ENCODE results near the gene PRELID1.
A peak's percentile ranks its signal among the peaks of the same experiment; 100 is the strongest.

Gene PRELID1

DNA sequence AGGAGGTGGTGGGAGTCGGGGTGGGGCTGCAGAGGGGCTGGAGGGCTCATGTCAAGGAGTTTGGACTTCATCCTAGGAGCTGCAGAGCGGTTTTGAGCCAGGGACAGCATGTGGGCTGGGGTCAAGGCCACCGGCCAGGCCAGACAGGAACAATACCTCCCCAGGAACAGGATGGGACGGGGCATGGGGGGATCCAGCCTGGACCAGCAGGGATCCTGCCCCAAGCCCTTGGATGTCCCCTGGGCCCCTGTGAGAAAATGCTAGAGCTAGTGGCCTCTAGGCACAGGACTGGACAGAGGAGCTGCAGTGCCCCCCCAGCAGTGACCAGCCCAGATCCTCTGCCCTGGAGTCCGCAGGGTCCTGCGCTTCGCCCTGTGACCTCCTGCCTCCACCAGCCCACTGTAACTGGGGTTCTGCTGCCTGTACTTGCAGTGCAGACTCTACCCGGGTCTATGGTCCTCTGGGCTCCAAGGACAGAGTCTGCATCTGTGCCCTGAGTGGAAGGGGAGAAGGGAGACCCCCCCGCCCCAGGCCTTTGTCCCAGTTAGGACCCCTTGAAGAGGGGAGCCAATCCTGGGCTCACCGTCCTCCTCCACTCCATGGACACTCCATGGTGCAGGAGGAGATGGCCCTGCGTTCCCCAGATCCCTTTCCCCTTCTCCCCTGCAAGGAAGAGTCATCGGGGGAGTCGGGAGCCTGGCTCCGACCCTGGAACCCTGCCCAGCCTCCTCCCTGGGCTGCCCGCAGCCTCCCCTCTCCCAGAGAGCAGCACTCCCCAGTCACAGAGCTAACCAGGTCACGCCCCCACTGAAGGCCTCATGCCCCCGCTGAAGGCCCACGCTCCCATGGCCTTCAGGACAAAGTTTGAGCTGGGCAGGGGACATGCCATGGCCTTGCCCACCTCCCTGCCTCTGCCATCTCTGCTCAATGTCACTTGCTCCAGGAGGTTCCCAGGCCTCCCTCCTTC, 11.1 kb downstream of the PRELID1 start:
- DNase-seq: no peak

DNA sequence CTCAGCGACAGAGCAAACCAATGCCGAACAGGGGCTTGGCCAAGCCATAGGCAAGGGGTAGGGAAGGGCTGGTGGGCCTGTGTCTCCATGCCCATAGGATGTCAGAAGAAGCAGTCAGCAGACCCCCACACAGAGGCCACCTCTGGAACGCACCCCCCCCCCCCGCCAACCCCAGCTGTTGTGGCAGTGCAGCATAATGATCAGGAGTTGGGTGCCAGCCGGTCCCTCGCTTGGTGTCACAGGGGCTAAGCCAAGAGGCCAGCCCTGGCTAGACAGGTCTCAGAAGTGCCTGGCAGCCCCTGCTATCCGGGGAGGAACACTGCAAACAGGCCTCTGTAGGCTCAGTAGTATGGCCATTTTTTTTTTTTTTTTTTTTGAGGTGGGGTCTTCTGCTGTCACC, 11.8 kb downstream of the PRELID1 start:
- no peak for DNase-seq

DNA sequence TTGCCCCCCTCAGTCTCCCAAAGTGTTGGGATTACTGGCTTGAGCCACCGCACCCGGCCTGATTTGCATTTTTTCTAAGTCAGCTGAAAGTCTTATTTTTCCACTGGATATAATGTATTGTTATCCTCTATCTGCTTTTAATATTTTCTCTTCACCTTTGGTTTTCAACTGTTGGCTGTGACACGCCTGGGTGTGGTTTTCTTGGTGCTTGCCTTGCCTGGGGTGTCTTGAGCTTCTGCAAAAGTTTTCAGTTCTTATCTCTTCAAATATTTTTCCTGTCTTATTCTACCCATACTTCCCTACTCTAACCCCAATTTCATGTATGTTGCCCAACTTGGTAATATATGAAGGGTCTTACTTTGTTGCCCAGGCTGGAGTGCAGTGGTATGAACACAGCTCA, 12.4 kb downstream of the PRELID1 start:
- no peak for DNase-seq

DNA sequence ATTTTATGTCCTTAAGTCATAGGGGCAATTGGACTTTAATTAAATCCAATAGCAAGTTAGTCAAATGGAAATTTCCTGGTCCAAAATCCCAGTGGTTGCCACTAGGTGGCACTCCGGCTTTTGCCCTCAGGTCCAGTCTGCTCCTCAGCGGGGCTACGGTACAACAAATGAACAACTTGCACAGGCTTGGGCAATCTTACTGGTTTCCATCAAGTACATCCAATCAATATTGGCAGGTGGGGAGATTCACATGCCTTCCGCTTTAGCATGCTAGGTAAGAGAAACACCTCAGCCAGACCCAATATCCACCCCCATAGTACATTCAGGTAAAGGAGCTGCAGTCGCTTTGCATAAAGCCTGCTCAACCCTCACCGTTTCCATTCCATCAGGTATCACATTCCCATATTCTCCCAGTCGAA, 14.4 kb downstream of the PRELID1 start:
- peak; percentile 32 for DNase-seq

DNA sequence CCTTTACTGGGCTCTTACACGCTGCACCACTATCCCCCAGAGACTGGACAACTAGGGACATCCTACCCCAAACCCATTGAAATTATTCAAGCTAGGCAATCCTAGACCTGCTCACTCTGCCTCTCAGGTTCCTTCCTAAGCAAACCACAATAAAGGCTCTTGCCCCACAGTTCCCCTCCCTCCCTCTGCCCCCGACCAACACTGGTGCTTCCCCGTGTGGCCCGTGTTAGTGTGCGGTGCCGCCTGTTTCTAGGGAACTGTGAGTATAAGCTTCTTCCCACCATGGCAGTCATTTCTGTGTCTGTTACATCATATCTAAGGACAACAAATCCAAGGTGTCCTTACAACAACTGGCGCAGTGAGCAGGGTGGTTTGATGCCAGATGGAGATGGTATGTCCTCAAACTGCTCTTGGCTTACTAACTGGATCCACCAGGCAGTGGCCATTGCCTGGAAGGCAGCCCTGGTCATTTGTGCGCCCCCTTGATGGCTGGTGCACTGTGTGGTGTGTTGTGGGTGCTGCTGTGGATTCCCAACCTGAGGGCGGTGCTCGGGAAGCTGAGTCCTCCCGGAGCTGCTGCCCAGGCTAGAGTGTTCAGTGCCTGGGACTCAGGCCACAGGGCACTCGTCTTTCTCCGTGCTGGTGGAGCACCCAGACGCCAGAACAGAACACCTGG, 16.5 kb downstream of the PRELID1 start:
- no peak for DNase-seq

DNA sequence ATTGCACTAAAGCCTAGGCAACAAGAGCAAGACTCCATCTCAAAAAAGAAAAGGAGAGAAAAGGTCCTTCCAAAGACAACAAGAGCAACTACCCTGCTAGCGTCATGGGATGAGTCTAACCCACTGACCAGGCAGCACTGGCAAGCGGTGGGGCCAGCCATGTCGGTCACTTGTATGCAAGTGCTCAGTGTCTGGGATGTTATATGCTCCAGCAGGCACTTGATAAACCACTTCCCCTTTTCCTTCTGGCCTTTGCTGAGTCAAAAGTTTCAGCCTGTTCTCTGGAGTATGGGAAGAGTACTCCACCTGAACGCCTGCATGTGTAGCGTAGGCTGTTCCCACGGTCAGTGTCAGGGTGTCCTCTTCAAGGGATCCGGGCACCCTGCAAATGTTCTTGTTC, 17.3 kb downstream of the PRELID1 start:
- DNase-seq: no peak

DNA sequence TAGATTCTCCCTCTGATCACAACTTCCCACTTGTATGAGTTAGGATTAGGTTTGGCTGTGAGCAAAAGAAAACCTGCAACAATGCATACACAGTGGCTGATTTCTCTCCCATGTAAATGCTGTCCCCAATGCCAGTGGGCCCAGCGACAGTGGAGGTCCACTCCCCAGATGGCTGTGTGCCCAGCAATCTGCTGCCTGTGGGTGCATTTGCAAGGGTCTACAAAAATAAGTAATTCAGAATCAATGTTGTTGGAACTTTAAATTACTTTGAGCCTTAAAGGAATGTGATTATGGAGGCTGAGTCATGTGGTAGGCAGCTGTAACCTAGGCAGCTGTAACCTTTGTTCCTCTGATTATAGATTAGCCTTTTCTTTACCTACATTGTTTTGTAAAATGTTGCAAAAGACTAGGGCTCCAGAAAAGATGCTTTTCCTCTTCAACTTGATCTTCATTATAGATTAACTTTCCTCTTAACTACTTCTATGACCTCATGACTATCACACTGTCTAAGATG, 22.3 kb downstream of the PRELID1 start:
- DNase-seq: no peak

DNA sequence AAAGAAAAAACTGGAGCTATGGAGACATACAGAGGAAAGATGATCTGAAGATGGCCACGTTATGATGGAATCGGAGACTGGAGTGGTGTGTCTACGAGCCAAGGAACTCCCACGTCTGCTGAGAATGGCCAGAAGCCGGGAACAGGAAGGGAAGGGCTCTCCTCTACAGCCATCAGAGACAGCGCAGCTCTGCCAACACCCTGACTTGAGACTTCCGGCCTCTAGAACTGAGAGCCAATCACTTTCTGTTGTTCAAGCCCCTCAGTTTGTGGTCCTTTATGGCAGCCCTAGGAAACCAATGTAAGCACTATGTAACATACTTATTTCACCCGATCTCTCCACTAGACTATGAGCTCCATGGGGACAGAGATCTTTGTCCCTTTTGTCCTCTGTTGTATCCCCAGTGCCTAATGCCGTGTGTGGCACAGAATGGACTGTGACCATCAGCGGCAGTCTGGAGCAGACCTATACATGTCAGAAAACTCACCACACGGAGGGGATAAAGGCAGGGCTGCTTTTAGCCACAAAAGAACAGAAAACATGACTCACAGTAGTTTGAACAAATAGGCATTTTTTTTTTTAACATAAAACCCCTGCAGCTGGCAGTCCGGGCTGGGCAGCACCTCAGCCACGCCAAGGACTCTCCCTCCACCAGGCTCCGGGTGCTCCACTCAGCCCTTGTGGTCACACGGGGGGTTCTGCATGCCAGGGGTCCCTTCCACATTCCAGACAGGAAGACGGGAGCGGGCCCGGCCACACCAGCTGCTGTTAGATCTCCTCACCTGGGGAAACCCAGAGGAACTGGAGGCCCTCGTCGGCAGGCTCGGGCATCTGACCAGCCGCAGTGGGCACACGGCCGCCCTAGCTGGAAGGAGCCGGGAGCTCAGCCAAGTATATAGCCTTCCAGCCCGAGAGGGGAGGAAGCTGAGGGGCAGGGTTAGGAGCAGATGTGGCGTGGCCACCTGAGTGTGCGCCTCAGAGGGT, 24.2 kb downstream of the PRELID1 start:
- DNase-seq: no peak

DNA sequence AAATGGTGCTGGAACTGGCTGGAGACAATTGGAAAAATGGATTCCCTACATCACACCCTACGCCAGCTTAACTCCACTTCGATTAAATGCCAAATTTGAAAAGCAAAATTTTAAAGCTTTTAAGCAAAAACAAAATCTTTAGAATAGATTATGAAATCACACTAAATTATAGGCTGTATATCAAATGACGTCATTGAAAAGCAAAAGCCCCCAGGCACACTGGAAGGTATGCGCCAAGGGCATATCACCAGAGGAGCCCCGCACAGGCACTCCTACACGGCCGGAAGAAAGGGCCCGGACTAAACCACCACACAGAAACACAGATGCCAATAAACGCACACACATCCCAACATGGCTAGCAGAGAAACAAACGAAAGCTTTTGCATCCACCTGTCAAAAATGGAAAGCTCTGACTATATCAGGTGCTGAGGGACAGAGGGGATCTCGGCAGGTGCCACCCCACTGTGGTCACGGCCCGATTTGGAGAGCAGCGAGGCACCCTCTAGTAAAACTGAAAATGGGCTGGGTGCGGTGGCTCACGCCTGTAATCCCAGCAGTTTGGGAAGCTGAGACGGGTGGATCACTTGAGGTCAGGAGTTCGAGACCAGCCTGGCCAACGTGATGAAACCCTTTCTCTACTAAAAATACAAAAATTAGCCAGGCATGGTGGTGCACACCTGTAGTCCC, 25.1 kb downstream of the PRELID1 start:
- DNase-seq: no peak

DNA sequence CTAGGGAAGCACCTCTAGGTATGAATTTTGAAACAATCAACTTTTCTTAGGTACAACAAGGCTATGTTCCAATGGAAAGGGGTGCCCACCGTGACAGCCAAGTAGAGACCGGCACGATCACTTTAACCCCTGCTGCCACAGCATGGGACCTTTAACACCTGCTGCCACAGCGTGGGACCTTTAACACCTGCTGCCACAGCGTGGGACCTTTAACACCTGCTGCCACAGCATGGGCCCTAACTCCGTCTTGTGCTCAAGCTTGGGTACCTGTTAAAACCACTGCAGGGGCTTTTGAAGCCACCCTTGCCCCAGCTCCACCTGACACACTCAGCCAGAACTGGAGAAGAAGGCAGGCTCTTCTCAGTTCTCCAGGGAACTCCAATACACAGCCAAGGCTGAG, 26.3 kb downstream of the PRELID1 start:
- DNase-seq: no peak

DNA sequence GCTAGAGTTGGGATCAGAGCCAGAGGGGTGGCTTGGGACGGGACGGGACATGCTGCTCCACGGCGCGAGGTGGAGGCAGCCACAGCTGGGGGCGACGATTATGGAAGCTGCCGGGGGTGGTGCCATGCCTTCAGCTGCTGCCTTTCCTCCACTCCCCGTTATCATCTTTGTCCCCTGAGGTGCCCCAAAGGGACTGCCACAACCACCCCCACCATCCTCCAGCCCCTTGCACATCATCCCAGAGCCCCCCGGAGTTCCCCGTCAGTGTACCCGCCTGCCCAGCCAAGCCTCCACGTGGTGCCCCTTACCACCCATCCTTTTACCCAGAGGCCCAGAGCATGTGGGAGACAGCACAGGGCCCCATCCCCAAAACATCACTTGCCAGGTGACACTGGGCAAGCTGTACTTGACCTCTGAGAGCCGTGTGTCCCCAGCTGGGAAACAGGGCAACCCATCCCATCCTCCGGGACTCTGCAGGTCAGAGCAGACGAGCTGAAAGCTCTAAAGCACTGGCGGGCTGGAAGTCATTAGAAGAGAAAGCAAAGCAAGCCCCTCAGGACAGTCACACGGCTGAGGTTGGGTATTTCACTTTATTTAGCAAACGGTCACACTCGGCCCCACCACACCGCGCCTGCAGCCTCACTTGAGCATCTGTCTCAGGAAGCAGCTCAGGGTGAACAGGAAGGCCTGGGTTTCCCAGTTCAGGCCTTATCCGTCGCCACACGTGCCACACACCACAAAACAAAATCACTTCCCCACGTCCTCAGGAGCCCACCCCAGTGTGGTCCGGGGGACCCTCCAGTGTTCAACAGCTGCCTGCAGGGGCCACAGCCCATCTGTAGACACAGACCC, 27.6 kb downstream of the PRELID1 start:
- DNase-seq: no peak

DNA sequence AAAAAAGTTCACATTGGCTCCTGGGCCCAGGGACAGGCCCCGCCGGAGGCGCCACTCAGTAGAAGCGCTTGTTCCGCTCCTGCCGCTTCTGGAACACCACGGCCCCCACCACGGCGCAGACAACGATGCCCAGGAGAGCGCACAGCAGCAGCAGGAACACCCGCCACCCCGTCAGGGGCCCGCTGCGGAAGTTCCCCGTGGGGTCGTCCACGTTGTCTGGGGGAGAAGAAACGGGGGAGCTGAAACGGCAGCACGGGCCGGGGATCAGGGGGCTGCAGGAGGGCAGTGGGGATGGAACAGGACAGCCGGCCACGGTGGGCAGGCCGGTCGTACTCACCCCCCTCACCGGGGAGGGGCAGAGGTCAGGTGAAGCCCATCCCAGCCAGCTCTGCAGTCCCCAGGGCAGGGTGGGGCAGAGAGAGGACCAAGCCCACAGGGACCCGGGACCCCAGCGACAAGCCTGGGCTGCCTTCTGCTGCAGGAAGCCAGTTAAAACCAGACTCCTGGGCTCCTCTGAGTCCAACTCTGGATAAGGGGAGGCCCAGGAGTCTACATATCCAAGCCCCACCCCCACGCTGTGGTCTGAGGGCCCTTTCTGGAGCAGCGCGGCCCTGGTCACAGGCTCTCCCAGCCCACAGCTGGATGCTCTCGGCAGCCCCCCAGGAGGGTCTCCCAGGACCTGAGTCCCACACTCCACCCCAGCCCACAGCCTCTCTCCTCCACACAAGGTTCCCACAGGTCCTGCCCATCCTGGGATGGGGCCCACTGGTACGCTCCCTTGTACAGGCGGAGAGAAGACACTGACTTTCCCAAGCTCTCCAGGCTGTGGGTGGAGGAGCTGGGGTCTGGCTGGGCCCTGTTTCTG, 28.7 kb downstream of the PRELID1 start:
- no peak for DNase-seq

DNA sequence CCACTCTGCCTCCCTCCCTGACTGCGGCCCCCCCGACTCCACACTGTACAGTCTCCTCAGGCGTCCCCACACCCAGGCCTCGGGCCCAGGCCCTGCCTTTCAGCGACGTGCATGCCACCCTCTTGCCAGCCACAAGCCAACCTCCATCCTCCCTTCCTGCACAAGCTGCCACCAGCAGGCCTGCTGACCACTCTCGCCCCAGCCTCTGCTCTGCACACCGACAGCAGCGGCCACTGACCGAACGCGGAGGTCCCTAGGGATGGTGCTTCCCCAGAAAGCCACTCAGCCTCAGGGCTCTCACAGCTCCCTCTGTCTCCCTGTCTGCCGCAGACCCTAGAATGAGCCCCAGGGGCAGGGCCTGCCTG, 29.3 kb downstream of the PRELID1 start:
- DNase-seq: no peak

DNA sequence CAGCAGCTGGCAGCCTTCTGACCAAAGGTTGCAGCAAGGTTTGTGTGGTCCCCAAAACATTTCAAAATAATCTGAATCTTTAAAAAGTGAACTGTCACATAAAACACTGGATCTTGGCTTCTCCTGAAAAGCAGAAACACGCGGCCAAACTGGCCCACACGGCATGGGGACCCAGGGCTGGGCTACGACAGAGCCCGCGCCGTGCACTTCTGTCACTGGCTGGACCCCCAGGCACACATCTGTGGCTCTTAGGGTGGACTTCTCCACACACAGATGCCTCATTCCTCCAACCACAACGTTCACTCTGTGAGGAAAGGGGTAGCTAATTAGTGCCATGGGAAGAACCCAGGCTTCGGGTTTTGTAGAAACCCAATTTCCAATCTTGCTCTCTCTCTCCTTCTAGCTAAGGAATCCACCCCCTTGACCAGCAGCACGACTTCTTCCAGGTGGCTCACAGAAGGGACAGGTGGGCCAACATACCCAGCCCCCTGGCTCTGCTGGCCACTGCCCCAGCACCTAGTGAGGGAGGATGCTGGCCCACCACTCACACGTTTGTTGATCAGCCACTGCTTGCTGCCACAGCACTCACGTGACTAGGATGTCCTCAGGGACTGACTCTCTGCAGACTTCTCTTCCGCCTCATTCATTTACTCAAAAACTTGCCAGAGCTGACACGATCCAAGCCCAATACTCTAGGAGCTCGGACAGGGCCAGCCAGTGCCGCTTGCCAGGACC, 30.0 kb downstream of the PRELID1 start:
- DNase-seq: no peak

DNA sequence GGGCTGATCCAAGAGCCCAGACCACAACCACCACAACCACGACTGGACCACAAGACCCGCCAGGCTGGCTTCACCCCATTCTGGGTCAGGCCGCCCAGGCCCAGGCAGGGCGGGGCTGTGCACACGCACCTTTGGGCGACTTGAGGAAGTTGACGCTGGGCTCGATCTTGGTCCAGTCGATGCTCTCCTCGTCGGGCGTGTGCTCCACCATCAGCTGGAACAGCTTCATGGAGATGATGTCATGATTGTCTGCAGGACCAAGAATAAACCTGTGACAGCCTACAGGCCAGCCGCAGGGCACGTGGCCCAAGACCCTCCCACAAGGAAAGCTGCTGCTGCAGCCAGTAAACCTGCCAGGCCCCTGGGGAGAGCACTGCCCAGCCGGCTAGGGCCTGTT, 30.6 kb downstream of the PRELID1 start:
- DNase-seq: no peak

DNA sequence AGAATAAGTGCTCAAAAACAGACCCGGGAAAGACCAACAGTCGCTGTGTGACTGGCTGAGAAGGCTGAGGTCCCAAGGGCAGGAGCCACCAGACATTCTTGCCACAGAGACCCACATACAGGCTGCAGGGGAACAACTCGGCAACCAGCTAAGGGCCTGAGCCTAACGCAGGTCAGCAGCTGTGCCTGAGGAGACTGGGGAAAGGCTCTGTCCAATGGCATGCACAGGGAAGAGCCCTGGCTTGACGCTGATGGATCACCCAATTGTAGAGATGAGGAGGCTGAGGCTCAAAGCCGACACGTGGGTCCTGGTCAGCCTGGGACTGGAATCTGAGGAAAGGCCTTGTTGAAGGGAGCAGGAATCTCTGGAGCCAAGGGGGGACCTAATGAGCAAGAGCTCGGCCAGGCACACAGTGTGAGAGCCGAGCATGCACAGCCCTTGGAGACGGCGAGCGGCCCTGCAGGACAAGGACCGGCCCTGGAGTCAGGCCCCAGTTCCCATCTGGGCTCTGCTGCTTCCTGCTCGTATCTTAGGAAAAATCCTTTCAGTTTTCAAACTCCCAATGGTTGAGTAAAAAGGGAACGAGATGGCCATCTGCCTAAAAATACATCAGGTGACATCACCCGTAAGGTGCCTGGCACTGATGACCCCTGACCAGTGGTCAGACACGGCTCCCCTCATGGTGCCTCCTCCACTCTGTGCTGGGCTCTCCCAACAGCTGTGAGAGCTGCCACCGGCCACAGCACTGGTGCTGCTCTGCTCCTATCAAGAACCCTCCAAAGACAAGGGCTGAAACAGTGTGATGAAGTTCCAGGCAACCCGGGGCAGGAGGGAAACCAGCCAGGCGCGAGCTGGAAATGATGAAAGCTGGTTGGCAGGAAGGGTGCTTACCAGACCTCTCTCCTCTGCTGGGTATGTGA, 31.4 kb downstream of the PRELID1 start:
- no peak for DNase-seq

DNA sequence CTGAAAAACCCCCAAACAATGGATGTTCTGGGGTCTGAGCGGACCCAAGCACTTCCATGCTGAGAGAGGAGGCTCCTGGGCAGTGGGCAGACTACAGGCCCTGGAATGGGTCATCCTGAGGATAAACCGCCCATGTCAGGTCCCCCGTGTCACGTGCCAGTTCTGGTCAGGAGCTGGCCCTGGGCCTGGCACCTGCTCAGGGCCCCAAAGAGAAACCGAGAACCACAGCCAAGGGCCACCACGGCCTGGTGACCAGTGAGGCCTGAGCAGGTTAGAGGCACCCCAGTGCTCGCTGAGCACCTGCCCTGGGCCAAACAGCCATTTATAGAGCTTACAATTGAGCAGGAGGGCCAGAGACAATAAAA, 32.1 kb downstream of the PRELID1 start:
- DNase-seq: no peak

DNA sequence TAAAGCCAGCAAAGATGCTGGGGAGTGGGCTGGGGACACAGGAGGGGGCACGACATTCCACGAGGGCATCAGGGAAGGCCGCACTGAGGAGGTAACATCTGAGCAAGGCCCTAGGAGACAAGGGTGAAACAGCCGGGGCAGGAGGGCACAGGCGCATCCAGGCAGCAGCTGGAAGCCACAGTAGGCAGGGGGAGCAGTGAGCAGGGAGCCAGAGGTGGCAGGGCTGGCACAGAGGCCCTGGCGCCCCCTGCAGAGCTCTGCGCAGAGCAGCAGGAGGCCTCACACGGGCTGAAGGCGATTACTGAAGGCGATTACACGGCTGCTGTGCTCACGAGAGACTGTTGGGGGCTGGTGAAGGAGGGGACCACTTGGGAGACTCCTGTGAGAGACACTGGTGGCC, 32.5 kb downstream of the PRELID1 start:
- no peak for DNase-seq

Data from NCI-H2029 treated with DMSO at 0.1 percent for 48 hours (cell line).